GM12878 (cell line): Measurements from ENCODE around the gene COL4A1. TPM values are rescaled to one million over a fixed set of nuclear protein-coding genes. Genes with fewer than 3 reads are reported as not detected.

ENCODE experiments used
- ATAC-seq: fragments of 200-7000 bp; cut with Tn5 transposase; 3 replicates; pipeline ENCODE4 v1.9.1; 2020; ENCODE audit warnings: mild to moderate bottlenecking, moderate library complexity
- BruUV-seq: library from RNA; stranded (reverse); fragments of 400-500 nt; replicated peaks from 2 replicates; lab custom pipeline; 2021; lab: Mats Ljungman, UMichigan
- CTCF ChIA-PET: fragments of 300-600 bp; sonication (Branson Sonifier 250); formaldehyde crosslinking; extraction: SDS; loops from one replicate; lab custom pipeline; 2021; ENCODE audit warnings: inconsistent platforms; lab: Yijun Ruan, JAX
- POLR2A ChIA-PET: fragments of 350-600 bp; formaldehyde crosslinking; extraction: SDS; loops from one replicate; lab custom pipeline; 2021; ENCODE audit warnings: inconsistent platforms; lab: Charles Lee
- RAD21 ChIA-PET: fragments of 300-600 bp; sonication (Branson Sonifier 250); formaldehyde crosslinking; loops from one replicate; lab custom pipeline; 2023; ENCODE audit warnings: antibody characterized with exemption; ENCODE audit not compliant: unreplicated experiment; lab: Charles Lee
- SMC1A ChIA-PET: fragments of 300-600 bp; sonication (Branson Sonifier 250); formaldehyde crosslinking; loops from one replicate; lab custom pipeline; 2023; ENCODE audit not compliant: unreplicated experiment, uncharacterized antibody; lab: Charles Lee
- DNase-seq: peaks from one replicate; pipeline ENCODE4 v3.0.0-alpha.2; 2011; ENCODE audit warnings: low read depth, low spot score
- FAIRE-seq: peaks from 3 replicates; lab custom pipeline; 2011; peaks lifted over from hg19 to GRCh38; lab: Jason Lieb, UNC
- H2AFZ ChIP-seq: 2 replicates; pipeline ENCODE4 v1.6.0; 2011; ENCODE audit warnings: low read depth, low read length, control low read depth; ENCODE audit not compliant: control insufficient read depth
- H3K27ac ChIP-seq: 2 replicates; pipeline ENCODE4 v1.5.1; 2011; ENCODE audit warnings: control low read depth; ENCODE audit not compliant: control insufficient read depth, insufficient read depth
- H3K27me3 ChIP-seq, 2 experiments: replicated peaks in 1 of 2; 2 replicates each; pipeline versions ENCODE4 v1.6.0 to v1.6.1; 2011; ENCODE audit warnings: low read length in 1 of 2; ENCODE audit not compliant: control insufficient read depth in 2 of 2, insufficient read depth in 2 of 2
- H3K36me3 ChIP-seq, 2 experiments: 2 replicates each; pipeline ENCODE4 v1.5.1; 2011; ENCODE audit warnings: low read length in 1 of 2; ENCODE audit not compliant: control insufficient read depth in 2 of 2, insufficient read depth in 2 of 2
- H3K4me1 ChIP-seq: 2 replicates; pipeline ENCODE4 v1.6.1; 2011; ENCODE audit warnings: mild to moderate bottlenecking, low read length, moderate library complexity, mixed read lengths; ENCODE audit not compliant: control insufficient read depth, insufficient read depth
- H3K4me2 ChIP-seq: 2 replicates; pipeline ENCODE4 v1.6.0; 2011; ENCODE audit warnings: control low read depth; ENCODE audit not compliant: control insufficient read depth, insufficient read depth
- H3K4me3 ChIP-seq: fragments of 200-600 bp; sonication (generic); 2 replicates; pipeline ENCODE4 v1.5.1; 2016
- H3K79me2 ChIP-seq: 2 replicates; pipeline ENCODE4 v1.6.0; 2011; ENCODE audit warnings: low read length; ENCODE audit not compliant: control insufficient read depth, insufficient read depth
- H3K9ac ChIP-seq: 2 replicates; pipeline ENCODE4 v1.8.0; 2011; ENCODE audit warnings: low read length, control low read depth, mixed read lengths; ENCODE audit not compliant: control insufficient read depth, insufficient read depth
- H3K9me3 ChIP-seq: replicated peaks from 3 replicates; pipeline ENCODE4 v1.5.1; 2011; ENCODE audit warnings: mild to moderate bottlenecking, low read length; ENCODE audit not compliant: control insufficient read depth, insufficient read depth
- H4K20me1 ChIP-seq: 2 replicates; pipeline ENCODE4 v1.6.0; 2011; ENCODE audit not compliant: control insufficient read depth, insufficient read depth
- EGR1 ChIP-seq, 2 experiments: IDR thresholded peaks; 1 replicate in 1 of 2; 2 replicates in 1 of 2; pipeline ENCODE4 v1.6.1; 2011 to 2012; ENCODE audit warnings: low read depth in 2 of 2, low read length in 2 of 2, borderline replicate concordance in 1 of 2, mild to moderate bottlenecking in 1 of 2, moderate library complexity in 1 of 2
- MTA2 ChIP-seq: fragments of 450-650 bp; IDR thresholded peaks from 2 replicates; pipeline ENCODE4 v1.6.1; 2016; ENCODE audit warnings: low read depth, mild to moderate bottlenecking, moderate library complexity
- NFYB ChIP-seq: IDR thresholded peaks from 2 replicates; pipeline ENCODE4 v1.6.1; 2011; ENCODE audit warnings: low read depth, mild to moderate bottlenecking, low read length, improper control_type of control experiment, moderate library complexity; ENCODE audit not compliant: insufficient read depth
- NRF1 ChIP-seq: conservative IDR thresholded peaks from 2 replicates; pipeline ENCODE4 v1.6.1; 2011; ENCODE audit warnings: mild to moderate bottlenecking, low read depth, low read length, improper control_type of control experiment
- RBBP5 ChIP-seq: fragments of 200-600 bp; sonication (generic); conservative IDR thresholded peaks from 2 replicates; pipeline ENCODE4 v1.6.1; 2016
- ZNF24 ChIP-seq: fragments of 450-650 bp; IDR thresholded peaks from 2 replicates; pipeline ENCODE4 v1.6.1; 2017; ENCODE audit warnings: antibody characterized with exemption, mild to moderate bottlenecking
- WGBS: methylation state at CpG from one replicate; pipeline ENCODE4 v1.1.6; 2016; ENCODE audit warnings: low lambda C conversion rate; ENCODE audit not compliant: insufficient replicate concordance, insufficient coverage; ENCODE audit errors: missing lambda C conversion rate; 5-methylcytosine and 5-hydroxymethylcytosine counted together
- in situ Hi-C: fragments of 300-500 bp; cut with MboI; formaldehyde crosslinking; loops from 9 replicates; pipeline ENCODE4 v1.14.3; 2018; ENCODE audit warnings: mixed read lengths
- intact Hi-C: fragments of 100-400 bp; cut with micrococcal nuclease; formaldehyde crosslinking; loops from one replicate; pipeline ENCODE4 v1.14.2; 2022; ENCODE audit not compliant: unreplicated experiment
- polyA plus RNA-seq, 11 experiments: library from polyadenylated mRNA; depleted of rRNA in 4 of 11; unstranded in 6 of 11; stranded (reverse) in 5 of 11; fragments of >200 nt; fragmentation: Nextera tagmentation in 4 of 11; fragmentation: Illumina TruSeq in 1 of 11; extraction: Ambion mirVana in 4 of 11; extraction: Trizol in 1 of 11; gene quantifications; 1 replicate in 1 of 11; 2 replicates in 10 of 11; pipeline versions ENCODE4 v1.2.1 to v1.2.3, GENCODE V29; 2011 to 2016; ENCODE audit warnings: inconsistent platforms in 2 of 11, missing spikeins in 2 of 11, low read depth in 1 of 11
- total RNA-seq, 4 experiments: library from RNA; depleted of rRNA in 3 of 4; stranded (reverse); fragments of >200 nt in 3 of 4; fragmentation: Illumina TruSeq in 1 of 4; extraction: Trizol in 1 of 4; gene quantifications; 2 replicates each; pipeline versions ENCODE4 v1.2.1 to v1.2.3, GENCODE V29; 2013 to 2021
- TF ChIP-seq, protein P1 (sequence below): fragments of 450-650 bp; IDR thresholded peaks from 2 replicates; pipeline ENCODE4 v1.6.1; 2017; ENCODE audit warnings: low read depth, mild to moderate bottlenecking, moderate library complexity

Gene COL4A1
- total and polyA plus RNA-seq, 10 of the 15 experiments (the other 5 are each of a cell fraction or from before 2014, with no cell fraction given) = 0.07 to 0.31 (median 0.13) TPM; not detected in 6

DNA sequence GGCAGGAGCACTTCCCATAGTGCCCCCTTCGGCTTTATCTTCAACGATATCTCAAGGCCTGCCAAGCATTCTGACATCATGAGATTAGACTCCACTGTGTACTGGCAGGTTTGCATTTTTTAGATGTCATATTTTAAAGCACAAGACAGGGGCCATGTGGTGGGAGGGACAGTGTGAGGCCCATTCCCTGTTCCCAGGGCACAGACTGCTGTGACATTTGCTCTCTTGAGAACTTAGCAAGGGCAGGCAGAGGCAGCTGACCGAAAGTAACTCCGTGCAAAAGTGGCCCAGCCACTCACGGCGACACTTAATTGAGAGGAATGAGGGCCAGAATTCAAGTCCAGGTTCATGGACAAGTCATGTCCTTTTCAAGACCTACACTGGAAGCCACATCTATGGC lies 201.8 kb downstream of the COL4A1 start:
- BruUV-seq = no TSS peak
- ChIA-PET RAD21 (no interaction called here), SMC1A (no interaction called here), CTCF (interaction anchor here (1.5 kb wide), 1 partner anchor 9 kb away, joined by 3 read pairs; no protein-coding TSS in a partner anchor), POLR2A (no interaction called here)
- in situ Hi-C loops = no loop called here
- FAIRE-seq (no peak), ATAC-seq (no peak), DNase-seq (no peak)
- Histone ChIP-seq H3K4me1 (no peaks in the 10 kb centered on the region), H3K79me2 (no peaks in the 10 kb centered on the region), H3K4me3 (no peak overlapping the region), H3K9ac (no peak overlapping the region), H2AFZ (no peak overlapping the region), H3K36me3 (no peaks in the 10 kb centered on the region), H4K20me1 (no peaks in the 10 kb centered on the region), H3K27me3 (no peaks in the 10 kb centered on the region), H3K4me2 (no peak overlapping the region), H3K27ac (no peak overlapping the region), H3K9me3 (no peaks in the 10 kb centered on the region; the same call in 2 of the 3 replicates)
- no peak for TF ChIP-seq ZNF24
- TF ChIP-seq MTA2 = no peak
- no peak for TF ChIP-seq NFYB
- TF ChIP-seq RBBP5 = no peak
- no peak for TF ChIP-seq EGR1 (IDR thresholded peaks at IDR 0.05; ENCODE audit: borderline replicate concordance in 1 of 2, low read depth in 2 of 2, low read length in 2 of 2)
- TF ChIP-seq, protein P1, sequence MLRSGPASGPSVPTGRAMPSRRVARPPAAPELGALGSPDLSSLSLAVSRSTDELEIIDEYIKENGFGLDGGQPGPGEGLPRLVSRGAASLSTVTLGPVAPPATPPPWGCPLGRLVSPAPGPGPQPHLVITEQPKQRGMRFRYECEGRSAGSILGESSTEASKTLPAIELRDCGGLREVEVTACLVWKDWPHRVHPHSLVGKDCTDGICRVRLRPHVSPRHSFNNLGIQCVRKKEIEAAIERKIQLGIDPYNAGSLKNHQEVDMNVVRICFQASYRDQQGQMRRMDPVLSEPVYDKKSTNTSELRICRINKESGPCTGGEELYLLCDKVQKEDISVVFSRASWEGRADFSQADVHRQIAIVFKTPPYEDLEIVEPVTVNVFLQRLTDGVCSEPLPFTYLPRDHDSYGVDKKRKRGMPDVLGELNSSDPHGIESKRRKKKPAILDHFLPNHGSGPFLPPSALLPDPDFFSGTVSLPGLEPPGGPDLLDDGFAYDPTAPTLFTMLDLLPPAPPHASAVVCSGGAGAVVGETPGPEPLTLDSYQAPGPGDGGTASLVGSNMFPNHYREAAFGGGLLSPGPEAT = no peak
- TF ChIP-seq NRF1 = no peak
- WGBS = 35% methylated on average over 6 of the region's 6 CpGs
- intact Hi-C loops = no loop called here
